ENCODE measurements around the gene TMEM38B. TPM values are rescaled to one million over a fixed set of nuclear protein-coding genes. Genes with fewer than 3 reads are reported as not detected.
"Not testable (repeated sequence)": the region's sequence is repeated elsewhere in the genome, so short reads cannot be mapped to it uniquely, and the experiment has no call there.

TMEM38B gene
- total and polyA plus RNA-seq, 2 experiments from 2014 or later = 9.4 to 14.7 TPM

GRCh38 chr9:105702207-105702606 is 7.9 kb downstream of the TMEM38B start:
- H3K79me2 ChIP-seq (replicated peaks; ENCODE audit: insufficient read depth) = peaks cover 8% of the 10 kb centered on the region
- H4K20me1 ChIP-seq (replicated peaks; ENCODE audit: insufficient read depth) = no peaks in the 10 kb centered on the region; the same call in 1 of the 2 replicates
- H3K4me1 ChIP-seq (ENCODE audit: insufficient read depth) = no peaks in the 10 kb centered on the region
- H3K27ac ChIP-seq (ENCODE audit: low read depth) = no peak overlapping the region
- Mint-ChIP-seq H3K36me3 (ENCODE audit: low read depth) (no peaks in the 10 kb centered on the region), H3K4me3 (no peak overlapping the region), H3K9me3 (peaks cover 3% of the 10 kb centered on the region; the same call in 1 of the 3 replicates), H3K27me3 (ENCODE audit: insufficient read depth, low read depth, poor library complexity) (no peaks in the 10 kb centered on the region), H3K27ac (no peak overlapping the region), H3K4me1 (no peaks in the 10 kb centered on the region)
- no peak overlapping the region for H3K4me2 ChIP-seq
- no peaks in the 10 kb centered on the region for H3K27me3 ChIP-seq (ENCODE audit: insufficient read depth)
- no peaks in the 10 kb centered on the region for H3K36me3 ChIP-seq (ENCODE audit: insufficient read depth)
- no peak overlapping the region for H3K4me3 ChIP-seq
- TF ChIP-seq REST (IDR thresholded peaks at IDR 0.05; ENCODE audit: unreplicated experiment) = no peak
- no peak for TF ChIP-seq EZH2phosphoT487 (IDR thresholded peaks at IDR 0.05; ENCODE audit: unreplicated experiment)
- no peak for TF ChIP-seq ZNF114 (CRISPR knock-in tag; IDR thresholded peaks at IDR 0.05)
- DNase-seq (ENCODE audit: low spot score) (no peak), ATAC-seq (no peak)
- no peaks in the 10 kb centered on the region for H3F3A ChIP-seq (replicated peaks; ENCODE audit: low read depth)
- H3K9me2 ChIP-seq (ENCODE audit: insufficient read depth) = no peaks in the 10 kb centered on the region
- H2AFZ ChIP-seq = no peak overlapping the region

GRCh38 chr9:105703638-105704037 is 9.3 kb downstream of the TMEM38B start:
- H3K27ac ChIP-seq (ENCODE audit: low read depth); H3K4me3 ChIP-seq; DNase-seq (ENCODE audit: low spot score); H3K4me1 ChIP-seq (ENCODE audit: insufficient read depth); H3K27me3 ChIP-seq (ENCODE audit: insufficient read depth); H2AFZ ChIP-seq; H3K36me3 Mint-ChIP-seq (ENCODE audit: low read depth); H3K4me2 ChIP-seq; H3K9me3 Mint-ChIP-seq; H3K4me3 Mint-ChIP-seq; H3K27ac Mint-ChIP-seq; H3K36me3 ChIP-seq (ENCODE audit: insufficient read depth); ATAC-seq; H3K4me1 Mint-ChIP-seq; H3K9me2 ChIP-seq (ENCODE audit: insufficient read depth); H3K27me3 Mint-ChIP-seq (ENCODE audit: insufficient read depth, low read depth, poor library complexity); H4K20me1 ChIP-seq (replicated peaks; ENCODE audit: insufficient read depth); H3K79me2 ChIP-seq (replicated peaks; ENCODE audit: insufficient read depth); H3F3A ChIP-seq (replicated peaks; ENCODE audit: low read depth): not testable (repeated sequence)

GRCh38 chr9:105706156-105706555 is 11.8 kb downstream of the TMEM38B start:
- Mint-ChIP-seq H3K36me3 (ENCODE audit: low read depth) (no peaks in the 10 kb centered on the region), H3K4me3 (no peak overlapping the region), H3K27ac (no peak overlapping the region; the same call in 1 of the 2 replicates), H3K9me3 (peaks cover 3% of the 10 kb centered on the region; the same call in 1 of the 3 replicates), H3K27me3 (ENCODE audit: insufficient read depth, low read depth, poor library complexity) (no peaks in the 10 kb centered on the region), H3K4me1 (no peaks in the 10 kb centered on the region)
- no peak overlapping the region; the same call in 1 of the 2 replicates for H3K27ac ChIP-seq (ENCODE audit: low read depth)
- H3K9me2 ChIP-seq (ENCODE audit: insufficient read depth) = no peaks in the 10 kb centered on the region
- H3F3A ChIP-seq (replicated peaks; ENCODE audit: low read depth) = no peaks in the 10 kb centered on the region
- ATAC-seq = no peak
- no peaks in the 10 kb centered on the region for H3K4me1 ChIP-seq (ENCODE audit: insufficient read depth)
- no peaks in the 10 kb centered on the region; the same call in 1 of the 2 replicates for H4K20me1 ChIP-seq (replicated peaks; ENCODE audit: insufficient read depth)
- H3K4me2 ChIP-seq = no peak overlapping the region
- no peak overlapping the region for H2AFZ ChIP-seq
- H3K4me3 ChIP-seq = no peak overlapping the region
- no peaks in the 10 kb centered on the region for H3K36me3 ChIP-seq (ENCODE audit: insufficient read depth)
- no peak for DNase-seq (ENCODE audit: low spot score)
- H3K79me2 ChIP-seq (replicated peaks; ENCODE audit: insufficient read depth) = no peaks in the 10 kb centered on the region; the same call in 1 of the 2 replicates
- no peaks in the 10 kb centered on the region for H3K27me3 ChIP-seq (ENCODE audit: insufficient read depth)
- TF ChIP-seq CTCF (conservative IDR thresholded peaks at IDR 0.05; ENCODE audit: low read depth in 2 of 2) (no peak), ZNF462 (CRISPR knock-in tag; IDR thresholded peaks at IDR 0.05) (no peak)

Measured in GM23338 (cell line).